WTC11 (cell line): ENCODE data around the gene JMJD4. TPM values are rescaled to one million over a fixed set of nuclear protein-coding genes. Genes with fewer than 3 reads are reported as not detected.

ENCODE experiments used
- ATAC-seq: fragments of 200-7000 bp; cut with Tn5 transposase; 2 replicates; pipeline ENCODE4 v1.10.0; 2021; ENCODE audit warnings: mild to moderate bottlenecking, moderate library complexity
- CTCF ChIA-PET: fragments of 300-600 bp; sonication (Branson Sonifier 250); formaldehyde crosslinking; loops from one replicate; lab custom pipeline; 2021; ENCODE audit warnings: antibody characterized with exemption; lab: Charles Lee
- POLR2A ChIA-PET: fragments of 350-600 bp; sonication (Branson Sonifier 250); formaldehyde crosslinking; loops from one replicate; lab custom pipeline; 2021; ENCODE audit warnings: antibody characterized with exemption; lab: Charles Lee
- DNase-seq: peaks from one replicate; pipeline ENCODE4 v3.0.0; 2021; ENCODE audit warnings: low spot score
- H3K27ac Mint-ChIP-seq: 2 replicates; pipeline ENCODE4 v1.8.0; 2021; ENCODE audit warnings: mixed read lengths
- H3K27me3 Mint-ChIP-seq: 2 replicates; pipeline ENCODE4 v1.8.0; 2021; ENCODE audit warnings: low read depth, mild to moderate bottlenecking, moderate library complexity, mixed read lengths
- H3K36me3 Mint-ChIP-seq: 2 replicates; pipeline ENCODE4 v1.8.0; 2021; ENCODE audit warnings: mixed read lengths
- H3K4me1 Mint-ChIP-seq: 2 replicates; pipeline ENCODE4 v1.8.0; 2022; ENCODE audit warnings: mixed read lengths
- H3K4me3 Mint-ChIP-seq: 2 replicates; pipeline ENCODE4 v1.8.0; 2021; ENCODE audit warnings: mild to moderate bottlenecking, moderate library complexity, mixed read lengths
- H3K9me3 Mint-ChIP-seq: 2 replicates; pipeline ENCODE4 v1.8.0; 2021; ENCODE audit warnings: mixed read lengths
- AR ChIP-seq: fragments of 250-450 bp; sonication (Bioruptor Pico); IDR thresholded peaks from 2 replicates; pipeline ENCODE4 v1.9.0; 2021; ENCODE audit warnings: mild to moderate bottlenecking
- ATF6 ChIP-seq: sonication (generic); formaldehyde crosslinking; IDR thresholded peaks from 2 replicates; pipeline ENCODE4 v1.8.1; 2023; ENCODE audit warnings: mild to moderate bottlenecking, missing genetic modification reagents
- CREB1 ChIP-seq: sonication (generic); formaldehyde crosslinking; IDR thresholded peaks from 2 replicates; pipeline ENCODE4 v1.8.0; 2023; ENCODE audit warnings: mild to moderate bottlenecking, missing genetic modification reagents
- E2F5 ChIP-seq: sonication (generic); formaldehyde crosslinking; IDR thresholded peaks from 2 replicates; pipeline ENCODE4 v1.8.1; 2022; ENCODE audit warnings: mild to moderate bottlenecking, moderate library complexity, missing genetic modification reagents
- EMX1 ChIP-seq: fragments of 250-450 bp; sonication (Bioruptor Pico); IDR thresholded peaks from 2 replicates; pipeline ENCODE4 v1.8.0; 2021; ENCODE audit warnings: mild to moderate bottlenecking
- KAT7 ChIP-seq: sonication (generic); formaldehyde crosslinking; IDR thresholded peaks from 2 replicates; pipeline ENCODE4 v1.8.1; 2023; ENCODE audit warnings: missing genetic modification reagents, mild to moderate bottlenecking, borderline replicate concordance
- NFATC4 ChIP-seq: fragments of 250-450 bp; sonication (Bioruptor Pico); IDR thresholded peaks from 2 replicates; pipeline ENCODE4 v1.9.0; 2021; ENCODE audit warnings: mild to moderate bottlenecking
- NFE2L1 ChIP-seq: sonication (generic); formaldehyde crosslinking; IDR thresholded peaks from 2 replicates; pipeline ENCODE4 v1.8.1; 2023; ENCODE audit warnings: missing genetic modification reagents
- NR2C2 ChIP-seq: sonication (generic); formaldehyde crosslinking; IDR thresholded peaks from 2 replicates; pipeline ENCODE4 v1.8.0; 2022; ENCODE audit warnings: mild to moderate bottlenecking, missing genetic modification reagents
- TEAD4 ChIP-seq: sonication (generic); formaldehyde crosslinking; IDR thresholded peaks from 2 replicates; pipeline ENCODE4 v1.8.0; 2022; ENCODE audit warnings: mild to moderate bottlenecking, missing genetic modification reagents
- USF2 ChIP-seq: sonication (generic); formaldehyde crosslinking; IDR thresholded peaks from 2 replicates; pipeline ENCODE4 v1.8.1; 2023; ENCODE audit warnings: mild to moderate bottlenecking, missing genetic modification reagents, moderate library complexity
- ZBTB21 ChIP-seq: sonication (generic); formaldehyde crosslinking; IDR thresholded peaks from 2 replicates; pipeline ENCODE4 v1.8.1; 2023; ENCODE audit warnings: mild to moderate bottlenecking, missing genetic modification reagents, borderline replicate concordance
- ZNF219 ChIP-seq: sonication (generic); formaldehyde crosslinking; IDR thresholded peaks from 2 replicates; pipeline ENCODE4 v1.8.0; 2023; ENCODE audit warnings: missing genetic modification reagents, mild to moderate bottlenecking, borderline replicate concordance
- ZNF317 ChIP-seq: sonication (generic); formaldehyde crosslinking; IDR thresholded peaks from 2 replicates; pipeline ENCODE4 v1.8.1; 2023; ENCODE audit warnings: low read depth, mild to moderate bottlenecking, moderate library complexity, missing genetic modification reagents, borderline replicate concordance
- ZNF416 ChIP-seq: fragments of 250-450 bp; sonication (Bioruptor Pico); IDR thresholded peaks from 2 replicates; pipeline ENCODE4 v1.9.0; 2021; ENCODE audit warnings: mild to moderate bottlenecking, inconsistent platforms
- ZNF423 ChIP-seq: fragments of 250-450 bp; sonication (Bioruptor Pico); IDR thresholded peaks from 2 replicates; pipeline ENCODE4 v2.1.2; 2022; ENCODE audit warnings: mild to moderate bottlenecking, moderate library complexity
- total RNA-seq: library from RNA; stranded (reverse); gene quantifications from 3 replicates; pipeline ENCODE4 v1.2.3, GENCODE V29; 2021
- TF ChIP-seq, protein P1 (sequence below): sonication (generic); formaldehyde crosslinking; IDR thresholded peaks from 2 replicates; pipeline ENCODE4 v1.8.1; 2022; ENCODE audit warnings: low read depth, missing genetic modification reagents, borderline replicate concordance
- TF ChIP-seq, protein P2 (sequence below): sonication (generic); formaldehyde crosslinking; conservative IDR thresholded peaks from 2 replicates; pipeline ENCODE4 v1.8.1; 2022; ENCODE audit warnings: mild to moderate bottlenecking, missing genetic modification reagents
- TF ChIP-seq, protein P3 (sequence below): fragments of 250-450 bp; sonication (Bioruptor Pico); conservative IDR thresholded peaks from 2 replicates; pipeline ENCODE4 v1.9.0; 2021; ENCODE audit warnings: mild to moderate bottlenecking

The JMJD4 gene
- total RNA-seq, 1 experiment from 2014 or later: 13.7 TPM

- ChIA-PET CTCF (no interaction called here), POLR2A (no interaction called here)
- Mint-ChIP-seq H3K4me1 (peaks cover 3% of the 10 kb centered on the region), H3K27me3 (no peaks in the 10 kb centered on the region), H3K36me3 (peaks cover 7% of the 10 kb centered on the region), H3K9me3 (peaks cover 56% of the 10 kb centered on the region), H3K4me3 (no peak overlapping the region), H3K27ac (no peak overlapping the region)
- DNase-seq (no peak), ATAC-seq (no peak)
- TF ChIP-seq NFE2L1 (CRISPR knock-in tag) (no peak), ZNF317 (CRISPR knock-in tag) (no peak), AR (CRISPR knock-in tag) (no peak), ZNF219 (CRISPR knock-in tag) (no peak), E2F5 (CRISPR knock-in tag) (no peak), ZNF423 (no peak), ZNF416 (CRISPR knock-in tag) (no peak), CREB1 (CRISPR knock-in tag) (no peak), KAT7 (CRISPR knock-in tag) (no peak), NR2C2 (no peak), EMX1 (CRISPR knock-in tag) (no peak), ZBTB21 (CRISPR knock-in tag) (no peak), USF2 (CRISPR knock-in tag) (no peak), NFATC4 (no peak), TEAD4 (CRISPR knock-in tag) (no peak), ATF6 (CRISPR knock-in tag) (no peak)
- TF ChIP-seq, protein P1, sequence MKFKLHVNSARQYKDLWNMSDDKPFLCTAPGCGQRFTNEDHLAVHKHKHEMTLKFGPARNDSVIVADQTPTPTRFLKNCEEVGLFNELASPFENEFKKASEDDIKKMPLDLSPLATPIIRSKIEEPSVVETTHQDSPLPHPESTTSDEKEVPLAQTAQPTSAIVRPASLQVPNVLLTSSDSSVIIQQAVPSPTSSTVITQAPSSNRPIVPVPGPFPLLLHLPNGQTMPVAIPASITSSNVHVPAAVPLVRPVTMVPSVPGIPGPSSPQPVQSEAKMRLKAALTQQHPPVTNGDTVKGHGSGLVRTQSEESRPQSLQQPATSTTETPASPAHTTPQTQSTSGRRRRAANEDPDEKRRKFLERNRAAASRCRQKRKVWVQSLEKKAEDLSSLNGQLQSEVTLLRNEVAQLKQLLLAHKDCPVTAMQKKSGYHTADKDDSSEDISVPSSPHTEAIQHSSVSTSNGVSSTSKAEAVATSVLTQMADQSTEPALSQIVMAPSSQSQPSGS (CRISPR knock-in tag): no peak
- TF ChIP-seq, protein P2, sequence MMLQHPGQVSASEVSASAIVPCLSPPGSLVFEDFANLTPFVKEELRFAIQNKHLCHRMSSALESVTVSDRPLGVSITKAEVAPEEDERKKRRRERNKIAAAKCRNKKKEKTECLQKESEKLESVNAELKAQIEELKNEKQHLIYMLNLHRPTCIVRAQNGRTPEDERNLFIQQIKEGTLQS (CRISPR knock-in tag): no peak
- TF ChIP-seq, protein P3, sequence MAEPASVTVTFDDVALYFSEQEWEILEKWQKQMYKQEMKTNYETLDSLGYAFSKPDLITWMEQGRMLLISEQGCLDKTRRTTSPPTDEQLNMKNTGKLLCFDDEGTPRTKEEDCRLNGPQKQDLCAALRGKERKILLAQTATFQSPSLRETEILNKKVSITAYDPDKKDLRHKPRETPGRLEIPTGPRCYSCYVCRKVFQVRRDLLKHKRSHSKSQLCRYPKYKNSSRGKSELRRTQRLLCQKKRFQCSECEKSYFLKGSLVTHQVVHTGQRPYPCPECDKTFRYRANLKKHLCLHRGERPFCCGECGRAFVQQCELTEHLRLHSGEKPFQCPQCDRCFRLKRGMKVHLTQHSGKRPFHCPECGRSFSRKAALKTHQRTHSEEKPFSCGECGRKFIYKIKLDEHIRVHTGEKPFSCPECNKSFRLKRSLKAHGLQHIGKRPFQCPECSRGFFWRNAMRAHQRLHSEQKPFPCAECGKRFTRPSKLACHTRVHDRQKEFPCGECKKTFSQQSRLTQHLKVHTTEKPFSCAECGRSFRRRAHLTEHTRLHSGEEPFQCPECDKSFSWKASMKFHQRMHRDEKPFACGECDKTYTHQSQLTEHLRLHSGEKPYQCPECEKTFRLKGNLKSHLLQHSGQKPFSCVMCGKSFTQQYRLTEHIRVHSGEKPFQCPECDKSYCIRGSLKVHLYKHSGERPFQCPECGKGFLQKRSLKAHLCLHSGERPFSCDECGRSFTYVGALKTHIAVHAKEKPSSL (CRISPR knock-in tag): no peak
These were observed 49.3 kb downstream of the JMJD4 start for GRCh38 chr1:227685807-227686206.

Other genes with a start within 250 kb of the JMJD4 start
- gene ZNF678, start 171.7 kb downstream of the JMJD4 start, total RNA-seq: 26.4 to 28.9 TPM (median 28.3 TPM) in 3 replicates
- 43.8 to 50.8 TPM (median 47.2 TPM) in 3 replicates for gene SNAP47, start 133 bp upstream of the JMJD4 start, total RNA-seq
- not detected in 3 replicates for gene PRSS38, start 80.4 kb upstream of the JMJD4 start, total RNA-seq
- 1.1 to 1.5 TPM (median 1.3 TPM) in 3 replicates for gene WNT9A, start 212.6 kb upstream of the JMJD4 start, total RNA-seq